Central memory CD4-positive, alpha-beta T cell (primary cell): ENCODE data around the gene EDC4.
"Not testable (repeated sequence)": the region's sequence is repeated elsewhere in the genome, so short reads cannot be mapped to it uniquely, and the experiment has no call there.

Experiments
- DNase-seq: peaks from one replicate; pipeline ENCODE4 v3.0.0; 2022
- total RNA-seq, 3 experiments: gene quantifications; one replicate each; lab custom pipeline; 2026; lab: John Stamatoyannopoulos, UW

EDC4 gene, protein sequence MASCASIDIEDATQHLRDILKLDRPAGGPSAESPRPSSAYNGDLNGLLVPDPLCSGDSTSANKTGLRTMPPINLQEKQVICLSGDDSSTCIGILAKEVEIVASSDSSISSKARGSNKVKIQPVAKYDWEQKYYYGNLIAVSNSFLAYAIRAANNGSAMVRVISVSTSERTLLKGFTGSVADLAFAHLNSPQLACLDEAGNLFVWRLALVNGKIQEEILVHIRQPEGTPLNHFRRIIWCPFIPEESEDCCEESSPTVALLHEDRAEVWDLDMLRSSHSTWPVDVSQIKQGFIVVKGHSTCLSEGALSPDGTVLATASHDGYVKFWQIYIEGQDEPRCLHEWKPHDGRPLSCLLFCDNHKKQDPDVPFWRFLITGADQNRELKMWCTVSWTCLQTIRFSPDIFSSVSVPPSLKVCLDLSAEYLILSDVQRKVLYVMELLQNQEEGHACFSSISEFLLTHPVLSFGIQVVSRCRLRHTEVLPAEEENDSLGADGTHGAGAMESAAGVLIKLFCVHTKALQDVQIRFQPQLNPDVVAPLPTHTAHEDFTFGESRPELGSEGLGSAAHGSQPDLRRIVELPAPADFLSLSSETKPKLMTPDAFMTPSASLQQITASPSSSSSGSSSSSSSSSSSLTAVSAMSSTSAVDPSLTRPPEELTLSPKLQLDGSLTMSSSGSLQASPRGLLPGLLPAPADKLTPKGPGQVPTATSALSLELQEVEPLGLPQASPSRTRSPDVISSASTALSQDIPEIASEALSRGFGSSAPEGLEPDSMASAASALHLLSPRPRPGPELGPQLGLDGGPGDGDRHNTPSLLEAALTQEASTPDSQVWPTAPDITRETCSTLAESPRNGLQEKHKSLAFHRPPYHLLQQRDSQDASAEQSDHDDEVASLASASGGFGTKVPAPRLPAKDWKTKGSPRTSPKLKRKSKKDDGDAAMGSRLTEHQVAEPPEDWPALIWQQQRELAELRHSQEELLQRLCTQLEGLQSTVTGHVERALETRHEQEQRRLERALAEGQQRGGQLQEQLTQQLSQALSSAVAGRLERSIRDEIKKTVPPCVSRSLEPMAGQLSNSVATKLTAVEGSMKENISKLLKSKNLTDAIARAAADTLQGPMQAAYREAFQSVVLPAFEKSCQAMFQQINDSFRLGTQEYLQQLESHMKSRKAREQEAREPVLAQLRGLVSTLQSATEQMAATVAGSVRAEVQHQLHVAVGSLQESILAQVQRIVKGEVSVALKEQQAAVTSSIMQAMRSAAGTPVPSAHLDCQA (N-terminal part only)
- 99.7 to 113 (median 112) reads per million in 3 experiments for total RNA-seq

GRCh38 chr16:67872631-67873434 lies at the start of gene EDC4:
Gene EDC4 (plus strand): TSS chr16:67873052. CDS start chr16:67873262, 210 bp downstream.
- peak; percentile 81 for DNase-seq

- no peak for DNase-seq
Observed at GRCh38 chr16:67825119-67825518, 47.7 kb upstream of the EDC4 start.

GRCh38 chr16:67825906-67826305 lies 46.9 kb upstream of the EDC4 start:
- no peak for DNase-seq

- no peak for DNase-seq
Observed at GRCh38 chr16:67828651-67829050, 44.2 kb upstream of the EDC4 start.

DNA sequence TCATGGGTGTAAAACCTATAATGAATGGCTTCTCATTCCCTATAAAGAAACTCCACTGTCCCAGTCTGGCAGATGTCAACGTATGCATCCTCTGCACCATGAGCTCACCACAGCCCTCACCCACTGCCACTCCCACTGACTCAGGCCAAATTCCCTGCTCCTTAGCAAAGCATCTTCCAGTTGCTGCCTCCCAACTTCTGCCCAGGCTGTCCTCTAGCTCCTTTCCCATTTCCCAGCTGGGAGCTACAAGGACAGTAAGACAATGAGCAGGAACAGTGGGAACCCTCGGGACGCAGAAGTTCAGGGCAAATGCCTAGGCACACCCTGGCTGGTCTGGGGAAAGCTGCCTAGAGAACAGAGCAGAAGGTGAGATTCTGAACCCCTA lies 39.8 kb upstream of the EDC4 start:
- DNase-seq: no peak

GRCh38 chr16:67833415-67834241 lies 39.2 kb upstream of the EDC4 start:
- DNase-seq: peak; percentile 88

DNA sequence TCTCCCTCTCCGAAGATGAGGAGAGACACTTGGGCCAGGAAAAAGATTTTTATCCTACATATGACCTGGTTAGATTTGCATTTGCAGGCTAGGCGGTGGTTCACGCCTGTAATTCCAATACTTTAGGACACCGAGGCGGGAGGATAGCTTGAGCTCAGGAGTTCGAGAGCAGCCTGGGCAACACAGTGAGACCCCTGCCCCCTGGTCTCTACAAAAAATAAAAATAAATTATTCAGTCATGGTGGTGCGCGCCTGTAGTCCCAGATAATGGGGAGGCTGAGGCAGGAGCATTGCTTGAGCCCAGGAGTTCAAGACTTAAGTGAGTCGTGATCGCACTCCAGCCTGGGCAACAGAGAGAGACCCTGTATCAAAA lies 38.6 kb upstream of the EDC4 start:
- DNase-seq: no peak

DNA sequence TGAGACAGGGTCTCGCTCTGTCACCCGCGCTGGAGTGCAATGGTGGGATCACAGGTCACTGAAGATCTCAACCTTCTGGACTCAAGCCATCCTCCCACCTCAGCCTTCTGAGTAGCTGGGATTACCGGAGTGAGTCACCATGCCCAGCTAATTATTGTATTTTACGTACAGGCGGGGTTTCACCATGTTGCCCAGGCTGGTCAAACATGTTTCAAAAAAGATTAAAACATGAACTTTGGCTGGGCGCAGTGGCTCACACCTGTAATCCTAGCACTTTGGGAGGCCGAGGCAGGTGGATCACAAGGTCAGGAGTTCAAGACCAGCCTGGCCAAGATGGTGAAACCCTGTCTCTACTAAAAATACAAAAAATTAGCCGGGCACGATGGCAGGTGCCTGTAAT lies 35.7 kb upstream of the EDC4 start:
- DNase-seq: not testable (repeated sequence)

- no peak for DNase-seq
Observed at GRCh38 chr16:67837811-67838210, 35.0 kb upstream of the EDC4 start.

GRCh38 chr16:67841198-67841815 lies 31.5 kb upstream of the EDC4 start:
- DNase-seq: no peak

DNA sequence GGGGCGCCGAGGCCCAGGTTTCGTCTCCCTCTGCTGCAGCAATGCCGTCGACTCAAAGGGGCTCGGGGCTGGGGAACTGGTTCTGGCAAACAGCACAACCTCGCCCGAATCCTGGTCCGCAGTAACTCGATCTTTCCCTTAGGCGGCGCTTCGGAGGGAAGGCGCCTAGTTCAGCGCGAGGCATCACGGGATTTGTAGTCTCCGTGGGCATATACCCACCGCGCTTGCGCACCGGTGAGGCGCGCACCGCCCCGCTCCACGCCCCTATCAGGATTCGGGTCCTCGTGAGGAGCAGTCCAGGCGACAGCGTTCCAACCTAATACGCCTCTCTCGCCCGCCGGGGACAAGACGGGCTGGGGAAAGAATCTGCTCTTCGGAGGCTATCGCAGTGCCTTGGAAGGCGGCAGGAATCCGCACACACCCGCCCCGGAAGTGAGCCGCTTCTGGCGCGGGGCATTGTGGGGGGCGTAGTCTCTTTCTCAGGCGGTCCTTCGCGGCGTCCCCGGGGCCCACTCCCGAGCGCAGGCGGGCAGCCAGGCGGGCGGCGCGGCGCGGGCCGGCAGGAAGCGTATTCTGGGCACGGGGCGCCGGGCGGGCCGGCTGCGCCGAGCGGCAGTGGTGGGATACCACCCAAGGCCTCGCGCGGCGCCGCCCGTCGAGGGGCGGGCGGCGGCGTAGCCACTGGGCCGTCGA lies 30.9 kb upstream of the EDC4 start, which contains the start of gene THAP11:
Gene THAP11, plus strand, starts transcription at position 505 of the 693 bp plus-strand sequence. CDS start 235 bp downstream, outside the sequence.
- DNase-seq: peak; percentile 94

DNA sequence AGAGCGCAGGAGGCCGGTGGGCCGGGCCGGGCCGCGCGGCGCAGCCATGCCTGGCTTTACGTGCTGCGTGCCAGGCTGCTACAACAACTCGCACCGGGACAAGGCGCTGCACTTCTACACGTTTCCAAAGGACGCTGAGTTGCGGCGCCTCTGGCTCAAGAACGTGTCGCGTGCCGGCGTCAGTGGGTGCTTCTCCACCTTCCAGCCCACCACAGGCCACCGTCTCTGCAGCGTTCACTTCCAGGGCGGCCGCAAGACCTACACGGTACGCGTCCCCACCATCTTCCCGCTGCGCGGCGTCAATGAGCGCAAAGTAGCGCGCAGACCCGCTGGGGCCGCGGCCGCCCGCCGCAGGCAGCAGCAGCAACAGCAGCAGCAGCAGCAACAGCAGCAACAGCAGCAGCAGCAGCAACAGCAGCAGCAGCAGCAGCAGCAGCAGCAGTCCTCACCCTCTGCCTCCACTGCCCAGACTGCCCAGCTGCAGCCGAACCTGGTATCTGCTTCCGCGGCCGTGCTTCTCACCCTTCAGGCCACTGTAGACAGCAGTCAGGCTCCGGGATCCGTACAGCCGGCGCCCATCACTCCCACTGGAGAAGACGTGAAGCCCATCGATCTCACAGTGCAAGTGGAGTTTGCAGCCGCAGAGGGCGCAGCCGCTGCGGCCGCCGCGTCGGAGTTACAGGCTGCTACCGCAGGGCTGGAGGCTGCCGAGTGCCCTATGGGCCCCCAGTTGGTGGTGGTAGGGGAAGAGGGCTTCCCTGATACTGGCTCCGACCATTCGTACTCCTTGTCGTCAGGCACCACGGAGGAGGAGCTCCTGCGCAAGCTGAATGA lies 30.1 kb upstream of the EDC4 start:
- peak; percentile 71 for DNase-seq

- DNase-seq: peak; percentile 75
Observed at GRCh38 chr16:67843343-67843765, 29.5 kb upstream of the EDC4 start.

DNA sequence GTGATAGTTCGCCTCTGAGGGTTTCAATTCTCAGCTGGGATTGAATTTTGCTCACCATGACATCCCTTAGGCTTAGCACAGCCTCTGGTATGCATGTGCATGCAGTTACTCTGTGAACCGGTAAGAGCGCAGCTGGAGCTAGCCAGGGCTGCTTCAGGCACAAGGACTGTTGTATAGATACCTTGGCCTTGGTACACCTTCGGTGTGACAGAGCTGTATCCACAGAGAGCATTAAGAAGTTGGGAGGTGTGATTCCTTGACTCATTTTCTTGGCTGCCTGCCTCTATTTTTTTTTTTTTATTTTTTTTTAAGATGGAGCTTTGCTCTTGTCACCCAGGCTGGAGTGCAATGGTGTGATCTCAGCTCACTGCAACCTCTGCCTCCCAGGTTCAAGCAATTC lies 28.4 kb upstream of the EDC4 start:
- DNase-seq: no peak

- no peak for DNase-seq
Observed at GRCh38 chr16:67845291-67846062, 27.4 kb upstream of the EDC4 start.

GRCh38 chr16:67846063-67846319 lies 26.9 kb upstream of the EDC4 start:
- no peak for DNase-seq

- peak; percentile 94 for DNase-seq
Observed at GRCh38 chr16:67846320-67847063, 26.4 kb upstream of the EDC4 start, which contains the start of gene NUTF2. Gene NUTF2 (plus strand): TSS chr16:67846933. CDS start chr16:67865131, 18,198 bp downstream.
